ENCODE results near the gene MSANTD1.
A peak's percentile ranks its signal among the peaks of the same experiment; 100 is the strongest.

Gene MSANTD1

GRCh38 chr4:3301450-3302172 lies 52.7 kb downstream of the MSANTD1 start:
- no peak overlapping the region for H3K9ac ChIP-seq (ENCODE audit: low read length)
- no peak overlapping the region for H2AFZ ChIP-seq (ENCODE audit: low read depth, low read length)
- no peak overlapping the region for H3K4me3 ChIP-seq (ENCODE audit: low read length)
- no peaks in the 10 kb centered on the region for H3K36me3 ChIP-seq (replicated peaks; ENCODE audit: low read depth, low read length)
- no peaks in the 10 kb centered on the region for H3K79me2 ChIP-seq (ENCODE audit: low read length)
- no peak overlapping the region for H3K4me2 ChIP-seq (ENCODE audit: low read length)
- H3K9me3 ChIP-seq (ENCODE audit: insufficient read depth, low read length): no peaks in the 10 kb centered on the region
- peaks cover 23% of the 10 kb centered on the region for H3K4me1 ChIP-seq (ENCODE audit: low read length)
- peaks cover 38% of the 10 kb centered on the region for H3K27me3 ChIP-seq (ENCODE audit: low read depth, low read length)
- H4K20me1 ChIP-seq (ENCODE audit: insufficient read depth, low read length): no peaks in the 10 kb centered on the region
- TF ChIP-seq CTCF (IDR thresholded peaks at IDR 0.05; ENCODE audit: low read depth, low read length) (no peak), EZH2phosphoT487 (IDR thresholded peaks at IDR 0.05; ENCODE audit: low read depth) (no peak)
- H3K27ac ChIP-seq (ENCODE audit: low read length): no peak overlapping the region

- Histone ChIP-seq H3K36me3 (replicated peaks; ENCODE audit: low read depth, low read length) (no peaks in the 10 kb centered on the region), H3K27ac (ENCODE audit: low read length) (no peak overlapping the region), H3K79me2 (ENCODE audit: low read length) (no peaks in the 10 kb centered on the region), H2AFZ (ENCODE audit: low read depth, low read length) (no peak overlapping the region), H3K4me2 (ENCODE audit: low read length) (no peak overlapping the region), H4K20me1 (ENCODE audit: insufficient read depth, low read length) (no peaks in the 10 kb centered on the region), H3K9me3 (ENCODE audit: insufficient read depth, low read length) (no peaks in the 10 kb centered on the region), H3K27me3 (ENCODE audit: low read depth, low read length) (peaks cover 32% of the 10 kb centered on the region), H3K9ac (ENCODE audit: low read length) (no peak overlapping the region), H3K4me1 (ENCODE audit: low read length) (peaks cover 23% of the 10 kb centered on the region), H3K4me3 (ENCODE audit: low read length) (no peak overlapping the region)
- no peak for TF ChIP-seq EZH2phosphoT487 (IDR thresholded peaks at IDR 0.05; ENCODE audit: low read depth)
- no peak for TF ChIP-seq CTCF (IDR thresholded peaks at IDR 0.05; ENCODE audit: low read depth, low read length)
Observed at GRCh38 chr4:3302173-3302785, 53.3 kb downstream of the MSANTD1 start.

GRCh38 chr4:3302786-3303564 lies 54.0 kb downstream of the MSANTD1 start:
- Histone ChIP-seq H3K36me3 (replicated peaks; ENCODE audit: low read depth, low read length) (no peaks in the 10 kb centered on the region), H2AFZ (ENCODE audit: low read depth, low read length) (no peak overlapping the region), H4K20me1 (ENCODE audit: insufficient read depth, low read length) (no peaks in the 10 kb centered on the region), H3K27ac (ENCODE audit: low read length) (no peak overlapping the region), H3K9ac (ENCODE audit: low read length) (no peak overlapping the region), H3K27me3 (ENCODE audit: low read depth, low read length) (peaks cover 25% of the 10 kb centered on the region), H3K4me2 (ENCODE audit: low read length) (peak overlapping the region; percentile 13), H3K4me1 (ENCODE audit: low read length) (peaks cover 23% of the 10 kb centered on the region), H3K79me2 (ENCODE audit: low read length) (no peaks in the 10 kb centered on the region), H3K9me3 (ENCODE audit: insufficient read depth, low read length) (no peaks in the 10 kb centered on the region), H3K4me3 (ENCODE audit: low read length) (no peak overlapping the region)
- TF ChIP-seq EZH2phosphoT487 (IDR thresholded peaks at IDR 0.05; ENCODE audit: low read depth): no peak
- no peak for TF ChIP-seq CTCF (IDR thresholded peaks at IDR 0.05; ENCODE audit: low read depth, low read length)

- Histone ChIP-seq H3K36me3 (replicated peaks; ENCODE audit: low read depth, low read length) (no peaks in the 10 kb centered on the region), H3K4me3 (ENCODE audit: low read length) (no peak overlapping the region), H3K27ac (ENCODE audit: low read length) (no peak overlapping the region), H2AFZ (ENCODE audit: low read depth, low read length) (no peak overlapping the region), H4K20me1 (ENCODE audit: insufficient read depth, low read length) (no peaks in the 10 kb centered on the region), H3K9me3 (ENCODE audit: insufficient read depth, low read length) (no peaks in the 10 kb centered on the region), H3K4me2 (ENCODE audit: low read length) (no peak overlapping the region), H3K4me1 (ENCODE audit: low read length) (peaks cover 23% of the 10 kb centered on the region), H3K9ac (ENCODE audit: low read length) (no peak overlapping the region), H3K27me3 (ENCODE audit: low read depth, low read length) (peaks cover 19% of the 10 kb centered on the region), H3K79me2 (ENCODE audit: low read length) (no peaks in the 10 kb centered on the region)
- no peak for TF ChIP-seq CTCF (IDR thresholded peaks at IDR 0.05; ENCODE audit: low read depth, low read length)
- TF ChIP-seq EZH2phosphoT487 (IDR thresholded peaks at IDR 0.05; ENCODE audit: low read depth): no peak
Observed at GRCh38 chr4:3303565-3303824, 54.5 kb downstream of the MSANTD1 start.
